HepG2 (cell line): ENCODE measurements around the gene SNRPD2.

ENCODE experiments used
- BRCA1 ChIP-seq: sonication (generic); formaldehyde crosslinking; IDR thresholded peaks from 2 replicates; pipeline ENCODE4 v1.4.0; 2020; ENCODE audit warnings: missing genetic modification reagents
- IRF2 ChIP-seq: IDR thresholded peaks from 2 replicates; pipeline ENCODE4 v1.6.1; 2018; ENCODE audit warnings: missing genetic modification reagents, missing compliant biosample characterization
- MBD4 ChIP-seq: IDR thresholded peaks from 2 replicates; pipeline ENCODE4 v1.6.1; 2012; ENCODE audit warnings: low read length, inconsistent platforms, borderline replicate concordance
- MXI1 ChIP-seq: IDR thresholded peaks from 3 replicates; pipeline ENCODE4 v1.6.1; 2012; ENCODE audit warnings: low read depth, low read length, inconsistent platforms, borderline replicate concordance
- NFE2L2 ChIP-seq: fragments of 150-350 bp; IDR thresholded peaks from 2 replicates; pipeline ENCODE4 v1.6.1; 2014; ENCODE audit warnings: low read length
- POLR2A ChIP-seq, 2 experiments: IDR thresholded peaks; 2 replicates each; pipeline ENCODE4 v1.6.1; 2011; ENCODE audit warnings: low read depth in 2 of 2, low read length in 2 of 2, mild to moderate bottlenecking in 1 of 2, moderate library complexity in 1 of 2; ENCODE audit not compliant: insufficient read depth in 1 of 2
- POLR2AphosphoS5 ChIP-seq: IDR thresholded peaks from 2 replicates; pipeline ENCODE4 v1.6.1; 2012; ENCODE audit warnings: low read depth, low read length
- YY1 ChIP-seq: IDR thresholded peaks from 2 replicates; pipeline ENCODE4 v1.6.1; 2011; ENCODE audit warnings: low read length, low read depth, moderate library complexity, mild to moderate bottlenecking; ENCODE audit not compliant: insufficient read depth, insufficient replicate concordance
- ZC3H4 ChIP-seq: sonication (generic); formaldehyde crosslinking; IDR thresholded peaks from 2 replicates; pipeline ENCODE4 v1.4.0; 2020; ENCODE audit warnings: missing genetic modification reagents, borderline replicate concordance
- ZFX ChIP-seq: sonication (generic); formaldehyde crosslinking; IDR thresholded peaks from 2 replicates; pipeline ENCODE4 v1.4.0; 2020; ENCODE audit warnings: mild to moderate bottlenecking, low read depth, missing genetic modification reagents, moderate library complexity
- TF ChIP-seq, protein P1 (sequence below): sonication (generic); formaldehyde crosslinking; IDR thresholded peaks from 2 replicates; pipeline ENCODE4 v1.5.0; 2020; ENCODE audit warnings: mild to moderate bottlenecking, missing genetic modification reagents, moderate library complexity
- TF ChIP-seq, protein P2 (sequence below): IDR thresholded peaks from 2 replicates; pipeline ENCODE4 v1.6.1; 2012; ENCODE audit warnings: inconsistent platforms
- TF ChIP-seq, protein P3 (sequence below): sonication (generic); formaldehyde crosslinking; IDR thresholded peaks from 2 replicates; pipeline ENCODE4 v1.8.1; 2023; ENCODE audit warnings: mild to moderate bottlenecking, missing genetic modification reagents, borderline replicate concordance
- TF ChIP-seq, protein P4 (sequence below): IDR thresholded peaks from 2 replicates; pipeline ENCODE4 v1.6.1; 2016; ENCODE audit warnings: low read depth

DNA sequence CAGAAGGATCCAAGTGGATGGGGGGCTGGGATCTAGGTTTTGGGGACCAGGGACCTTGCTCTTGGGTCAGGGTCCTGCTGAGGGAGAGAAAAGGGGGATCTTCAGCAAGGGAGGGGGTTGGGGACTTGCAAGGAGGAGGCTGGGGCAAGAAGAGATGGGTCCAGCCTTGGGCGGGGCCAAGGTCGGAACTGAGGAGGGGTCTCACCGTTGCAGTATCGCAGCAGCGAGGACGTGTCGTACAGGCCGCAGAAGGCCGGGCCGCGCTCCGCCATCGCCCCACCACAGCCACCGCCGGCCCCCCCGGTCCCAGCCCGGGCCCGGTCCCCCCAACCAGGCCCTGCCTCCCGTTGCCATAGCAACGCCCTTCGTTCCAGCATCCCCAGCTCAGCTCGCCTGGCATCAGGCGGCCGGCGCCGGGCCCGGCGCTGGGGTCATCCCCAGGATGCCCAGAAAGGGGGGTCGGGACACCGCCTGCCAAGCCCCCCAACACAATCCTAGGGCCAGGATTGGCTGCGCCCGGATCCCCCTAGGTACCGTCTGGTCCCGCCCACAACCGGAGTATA lies 46.6 kb downstream of the SNRPD2 start:
- TF ChIP-seq, protein P1, sequence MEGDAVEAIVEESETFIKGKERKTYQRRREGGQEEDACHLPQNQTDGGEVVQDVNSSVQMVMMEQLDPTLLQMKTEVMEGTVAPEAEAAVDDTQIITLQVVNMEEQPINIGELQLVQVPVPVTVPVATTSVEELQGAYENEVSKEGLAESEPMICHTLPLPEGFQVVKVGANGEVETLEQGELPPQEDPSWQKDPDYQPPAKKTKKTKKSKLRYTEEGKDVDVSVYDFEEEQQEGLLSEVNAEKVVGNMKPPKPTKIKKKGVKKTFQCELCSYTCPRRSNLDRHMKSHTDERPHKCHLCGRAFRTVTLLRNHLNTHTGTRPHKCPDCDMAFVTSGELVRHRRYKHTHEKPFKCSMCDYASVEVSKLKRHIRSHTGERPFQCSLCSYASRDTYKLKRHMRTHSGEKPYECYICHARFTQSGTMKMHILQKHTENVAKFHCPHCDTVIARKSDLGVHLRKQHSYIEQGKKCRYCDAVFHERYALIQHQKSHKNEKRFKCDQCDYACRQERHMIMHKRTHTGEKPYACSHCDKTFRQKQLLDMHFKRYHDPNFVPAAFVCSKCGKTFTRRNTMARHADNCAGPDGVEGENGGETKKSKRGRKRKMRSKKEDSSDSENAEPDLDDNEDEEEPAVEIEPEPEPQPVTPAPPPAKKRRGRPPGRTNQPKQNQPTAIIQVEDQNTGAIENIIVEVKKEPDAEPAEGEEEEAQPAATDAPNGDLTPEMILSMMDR (CRISPR knock-in tag), result no peak
- no peak for TF ChIP-seq BRCA1 (CRISPR knock-in tag)
- TF ChIP-seq IRF2 (CRISPR knock-in tag), result no peak
- TF ChIP-seq ZC3H4, result no peak
- TF ChIP-seq POLR2A (IDR thresholded peaks at IDR 0.05; ENCODE audit: insufficient read depth in 1 of 2, low read depth in 2 of 2, low read length in 2 of 2), result no peak
- no peak for TF ChIP-seq MBD4
- TF ChIP-seq NFE2L2, result no peak
- TF ChIP-seq, protein P2, sequence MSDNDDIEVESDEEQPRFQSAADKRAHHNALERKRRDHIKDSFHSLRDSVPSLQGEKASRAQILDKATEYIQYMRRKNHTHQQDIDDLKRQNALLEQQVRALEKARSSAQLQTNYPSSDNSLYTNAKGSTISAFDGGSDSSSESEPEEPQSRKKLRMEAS, result no peak
- no peak for TF ChIP-seq ZFX (CRISPR knock-in tag)
- TF ChIP-seq MXI1, result no peak
- no peak for TF ChIP-seq POLR2AphosphoS5
- TF ChIP-seq, protein P3, sequence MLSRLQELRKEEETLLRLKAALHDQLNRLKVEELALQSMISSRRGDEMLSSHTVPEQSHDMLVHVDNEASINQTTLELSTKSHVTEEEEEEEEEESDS (CRISPR knock-in tag), result no peak
- TF ChIP-seq, protein P4, sequence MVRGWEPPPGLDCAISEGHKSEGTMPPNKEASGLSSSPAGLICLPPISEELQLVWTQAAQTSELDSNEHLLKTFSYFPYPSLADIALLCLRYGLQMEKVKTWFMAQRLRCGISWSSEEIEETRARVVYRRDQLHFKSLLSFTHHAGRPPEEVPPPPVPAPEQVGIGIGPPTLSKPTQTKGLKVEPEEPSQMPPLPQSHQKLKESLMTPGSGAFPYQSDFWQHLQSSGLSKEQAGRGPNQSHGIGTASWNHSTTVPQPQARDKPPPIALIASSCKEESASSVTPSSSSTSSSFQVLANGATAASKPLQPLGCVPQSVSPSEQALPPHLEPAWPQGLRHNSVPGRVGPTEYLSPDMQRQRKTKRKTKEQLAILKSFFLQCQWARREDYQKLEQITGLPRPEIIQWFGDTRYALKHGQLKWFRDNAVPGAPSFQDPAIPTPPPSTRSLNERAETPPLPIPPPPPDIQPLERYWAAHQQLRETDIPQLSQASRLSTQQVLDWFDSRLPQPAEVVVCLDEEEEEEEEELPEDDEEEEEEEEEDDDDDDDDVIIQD (CRISPR knock-in tag), result no peak
- TF ChIP-seq YY1, result no peak
